Effector memory CD8-positive, alpha-beta T cell (primary cell): ENCODE data around the gene KLF16.

Experiments
- ATAC-seq: fragments of 150-1000 bp; cut with Tn5 transposase; replicated peaks from 2 replicates; pipeline ENCODE4 v1.10.0; 2021; ENCODE audit warnings: mild to moderate bottlenecking, moderate library complexity
- DNase-seq, 3 experiments: peaks; one replicate each; pipeline ENCODE4 v3.0.0; 2021
- H3K27ac Mint-ChIP-seq, 2 donors: one replicate each; pipeline ENCODE4 v1.8.0; 2022; ENCODE audit warnings: mild to moderate bottlenecking in 2 of 2, mixed read lengths in 2 of 2, moderate library complexity in 2 of 2
- H3K27me3 Mint-ChIP-seq, 2 donors: one replicate each; pipeline ENCODE4 v1.8.0; 2022; ENCODE audit warnings: mixed read lengths in 2 of 2
- H3K36me3 Mint-ChIP-seq: one replicate; pipeline ENCODE4 v1.8.0; 2022; ENCODE audit warnings: mild to moderate bottlenecking, moderate library complexity, mixed read lengths; ENCODE audit not compliant: insufficient read depth
- H3K4me1 Mint-ChIP-seq, 2 donors: one replicate each; pipeline ENCODE4 v1.8.0; 2022; ENCODE audit warnings: low read depth in 2 of 2, mixed read lengths in 2 of 2
- H3K4me3 Mint-ChIP-seq, 2 donors: one replicate each; pipeline ENCODE4 v1.8.0; 2022; ENCODE audit warnings: mild to moderate bottlenecking in 2 of 2, mixed read lengths in 2 of 2, moderate library complexity in 2 of 2
- H3K9me3 Mint-ChIP-seq, 2 donors: one replicate each; pipeline ENCODE4 v1.8.0; 2022; ENCODE audit warnings: mixed read lengths in 2 of 2

The KLF16 gene

GRCh38 chr19:1871630-1872029, 8.3 kb upstream of the KLF16 start:
- ATAC-seq (no peak), DNase-seq (no peak)
- Mint-ChIP-seq H3K4me3 (no peak overlapping the region), H3K36me3 (peaks cover 60% of the 10 kb centered on the region), H3K4me1 (peaks cover 32 to 33% of the 10 kb centered on the region in 2 donors), H3K9me3 (no peaks in the 10 kb centered on the region), H3K27me3 (no peaks in the 10 kb centered on the region), H3K27ac (no peak overlapping the region)

- Mint-ChIP-seq H3K9me3 (no peaks in the 10 kb centered on the region), H3K27ac (peak overlapping the region in 1 of 2 donors; percentile 74), H3K4me1 (peaks cover 28 to 29% of the 10 kb centered on the region in 2 donors), H3K4me3 (no peak overlapping the region), H3K36me3 (peaks cover 55% of the 10 kb centered on the region), H3K27me3 (no peaks in the 10 kb centered on the region)
- no peak for ATAC-seq
- DNase-seq, result no peak
Measured at GRCh38 chr19:1871140-1871597, 7.8 kb upstream of the KLF16 start.

DNA sequence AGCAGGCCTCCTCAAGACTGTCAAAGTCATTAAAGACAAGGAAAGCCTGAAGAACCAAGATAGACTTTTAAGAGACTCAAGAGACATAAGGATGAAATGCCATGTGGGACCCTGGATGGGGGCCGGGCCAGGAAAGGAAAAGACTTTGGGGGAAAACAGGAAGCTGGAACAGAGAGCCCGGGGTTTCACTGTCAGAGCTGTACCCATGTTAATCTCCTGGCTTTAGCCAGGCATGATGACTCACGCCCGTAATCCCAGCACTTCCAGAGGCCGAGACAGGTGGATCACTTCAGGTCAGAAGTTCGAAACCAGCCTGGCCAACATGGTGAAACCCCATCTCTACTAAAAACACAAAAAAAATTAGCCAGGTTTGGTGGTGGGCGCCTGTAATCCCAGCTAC, 5.6 kb upstream of the KLF16 start:
- no peak for DNase-seq
- H3K27ac Mint-ChIP-seq, result no peak overlapping the region
- no peak overlapping the region for H3K4me3 Mint-ChIP-seq
- peaks cover 47% of the 10 kb centered on the region for H3K36me3 Mint-ChIP-seq
- no peaks in the 10 kb centered on the region for H3K27me3 Mint-ChIP-seq
- ATAC-seq, result no peak
- H3K4me1 Mint-ChIP-seq, result peaks cover 10 to 17% of the 10 kb centered on the region in 2 donors
- no peaks in the 10 kb centered on the region for H3K9me3 Mint-ChIP-seq

GRCh38 chr19:1867349-1867724, 4.0 kb upstream of the KLF16 start:
- H3K36me3 Mint-ChIP-seq, result peaks cover 40% of the 10 kb centered on the region
- H3K27ac Mint-ChIP-seq, result peak overlapping the region in 1 of 2 donors; percentile 38
- no peaks in the 10 kb centered on the region for H3K9me3 Mint-ChIP-seq
- DNase-seq (no peak), ATAC-seq (no peak)
- H3K4me1 Mint-ChIP-seq, result peaks cover 10 to 11% of the 10 kb centered on the region in 2 donors
- H3K4me3 Mint-ChIP-seq, result no peak overlapping the region
- no peaks in the 10 kb centered on the region for H3K27me3 Mint-ChIP-seq

GRCh38 chr19:1866693-1867348, 3.4 kb upstream of the KLF16 start:
- no peaks in the 10 kb centered on the region for H3K9me3 Mint-ChIP-seq
- peaks cover 13 to 14% of the 10 kb centered on the region in 2 donors for H3K4me1 Mint-ChIP-seq
- no peak overlapping the region for H3K4me3 Mint-ChIP-seq
- peak overlapping the region in 1 of 2 donors; percentile 38 for H3K27ac Mint-ChIP-seq
- H3K36me3 Mint-ChIP-seq, result peaks cover 40% of the 10 kb centered on the region
- H3K27me3 Mint-ChIP-seq, result no peaks in the 10 kb centered on the region
- DNase-seq (no peak), ATAC-seq (no peak)

- Mint-ChIP-seq H3K27me3 (no peaks in the 10 kb centered on the region), H3K36me3 (peaks cover 44% of the 10 kb centered on the region), H3K9me3 (no peaks in the 10 kb centered on the region), H3K4me3 (peak overlapping the region; percentile 74 to 75), H3K4me1 (peaks cover 21 to 24% of the 10 kb centered on the region in 2 donors), H3K27ac (peak overlapping the region in 1 of 2 donors; percentile 55)
- ATAC-seq (no peak), DNase-seq (no peak)
Measured at GRCh38 chr19:1865172-1866010, 2.0 kb upstream of the KLF16 start.

- DNase-seq (peak in 2 of 3 experiments; percentile 45 to 53), ATAC-seq (peak; percentile 12)
- Mint-ChIP-seq H3K27me3 (no peaks in the 10 kb centered on the region), H3K9me3 (no peaks in the 10 kb centered on the region), H3K36me3 (peaks cover 38% of the 10 kb centered on the region), H3K4me1 (peaks cover 20 to 26% of the 10 kb centered on the region in 2 donors), H3K27ac (peak overlapping the region in 1 of 2 donors; percentile 55), H3K4me3 (peak overlapping the region; percentile 74 to 75)
Measured at GRCh38 chr19:1864480-1865171, 1.2 kb upstream of the KLF16 start.

- peak; percentile 70 for ATAC-seq
- Mint-ChIP-seq H3K36me3 (peaks cover 43% of the 10 kb centered on the region), H3K4me3 (peak overlapping the region; percentile 74 to 75), H3K9me3 (no peaks in the 10 kb centered on the region), H3K27ac (peak overlapping the region in 1 of 2 donors; percentile 55), H3K27me3 (no peaks in the 10 kb centered on the region), H3K4me1 (peaks cover 21 to 29% of the 10 kb centered on the region in 2 donors)
- peak; percentile 88 to 89 (median 89) for DNase-seq
Measured at GRCh38 chr19:1863638-1864479, 480 bp upstream of the KLF16 start.

GRCh38 chr19:1862424-1863327, 703 bp downstream of the KLF16 start:
- Mint-ChIP-seq H3K36me3 (peaks cover 47% of the 10 kb centered on the region), H3K9me3 (no peaks in the 10 kb centered on the region), H3K4me1 (peaks cover 19 to 28% of the 10 kb centered on the region in 2 donors), H3K27ac (peak overlapping the region; percentile 97 to 98), H3K27me3 (no peaks in the 10 kb centered on the region), H3K4me3 (peak overlapping the region; percentile 99)
- ATAC-seq (peak; percentile 1), DNase-seq (peak; percentile 53 to 63 (median 62))

- Mint-ChIP-seq H3K4me1 (peaks cover 19 to 31% of the 10 kb centered on the region in 2 donors), H3K36me3 (peaks cover 54% of the 10 kb centered on the region), H3K27ac (peak overlapping the region; percentile 97 to 98), H3K9me3 (no peaks in the 10 kb centered on the region), H3K27me3 (no peaks in the 10 kb centered on the region), H3K4me3 (peak overlapping the region; percentile 99)
- ATAC-seq (no peak), DNase-seq (no peak)
Measured at GRCh38 chr19:1862068-1862423, 1.3 kb downstream of the KLF16 start.

GRCh38 chr19:1861599-1862031, 1.8 kb downstream of the KLF16 start:
- Mint-ChIP-seq H3K27me3 (no peaks in the 10 kb centered on the region), H3K27ac (peak overlapping the region; percentile 97 to 98), H3K4me3 (peak overlapping the region; percentile 99), H3K4me1 (peaks cover 19 to 31% of the 10 kb centered on the region in 2 donors), H3K9me3 (no peaks in the 10 kb centered on the region), H3K36me3 (peaks cover 56% of the 10 kb centered on the region)
- no peak for ATAC-seq
- no peak for DNase-seq
